GM12874 (cell line): ENCODE data around the gene HOMEZ.

Experiments used
- CTCF ChIP-seq: IDR thresholded peaks from 2 replicates; pipeline ENCODE4 v1.5.1; 2011; ENCODE audit warnings: low read depth, mild to moderate bottlenecking, control low read depth, low read length, moderate library complexity; ENCODE audit not compliant: insufficient read depth

HOMEZ gene

GRCh38 chr14:23275412-23275811, 10.5 kb downstream of the HOMEZ start:
- no peak for TF ChIP-seq CTCF

GRCh38 chr14:23269193-23269592, 16.7 kb downstream of the HOMEZ start:
- TF ChIP-seq CTCF = no peak

GRCh38 chr14:23259426-23259825, 26.5 kb downstream of the HOMEZ start:
- TF ChIP-seq CTCF = no peak

GRCh38 chr14:23258256-23258655, 27.7 kb downstream of the HOMEZ start:
- TF ChIP-seq CTCF = no peak

GRCh38 chr14:23252420-23253333, 33.3 kb downstream of the HOMEZ start:
- TF ChIP-seq CTCF = no peak

- TF ChIP-seq CTCF = no peak
These were observed 33.9 kb downstream of the HOMEZ start for GRCh38 chr14:23252006-23252405.

- TF ChIP-seq CTCF = no peak
These were observed 36.1 kb downstream of the HOMEZ start for GRCh38 chr14:23249824-23250223.
